ENCODE results near the gene OSBP2.

- TF ChIP-seq CTCF (IDR thresholded peaks at IDR 0.05) (peak; percentile 30), EZH2 (IDR thresholded peaks at IDR 0.05) (peak; percentile 65)
Measured at GRCh38 chr22:30802202-30803166, 107.8 kb downstream of the OSBP2 start.

All from neural progenitor cell (in vitro differentiated cells).